B cell (primary cell): Measurements from ENCODE around the gene ZNF831. TPM values are rescaled to one million over a fixed set of nuclear protein-coding genes. Genes with fewer than 3 reads are reported as not detected.

Source experiments
- ATAC-seq: fragments of 200-7000 bp; cut with Tn5 transposase; one replicate; pipeline ENCODE4 v1.10.0; 2021; ENCODE audit warnings: low read depth, mild to moderate bottlenecking, moderate number of reproducible peaks, moderate library complexity
- CTCF ChIA-PET: fragments of 350-600 bp; sonication (Branson Sonifier 250); formaldehyde crosslinking; loops from one replicate; lab custom pipeline; 2021; ENCODE audit warnings: antibody characterized with exemption, inconsistent platforms; lab: Charles Lee
- POLR2A ChIA-PET: fragments of 350-600 bp; sonication (Branson Sonifier 250); formaldehyde crosslinking; loops from one replicate; lab custom pipeline; 2021; ENCODE audit warnings: antibody characterized with exemption; lab: Charles Lee
- DNase-seq: peaks from one replicate; pipeline ENCODE4 v3.0.0; 2013
- H2AFZ ChIP-seq: 2 replicates; pipeline ENCODE4 v1.6.1; 2012; ENCODE audit warnings: mild to moderate bottlenecking, low read depth, low read length; ENCODE audit not compliant: insufficient read depth, poor library complexity, severe bottlenecking
- H3K27ac ChIP-seq, 2 donors: 1 replicate in 1 of 2; 2 replicates in 1 of 2; pipeline ENCODE4 v1.5.1; 2012 to 2013; ENCODE audit warnings: low read length in 2 of 2, mild to moderate bottlenecking in 2 of 2, moderate library complexity in 1 of 2
- H3K27me3 ChIP-seq, 4 experiments: fragments of 200-600 bp in 1 of 4; sonication (generic) in 1 of 4; replicated peaks in 1 of 4; 1 replicate in 2 of 4; 2 replicates in 2 of 4; pipeline versions ENCODE4 v1.6.1 to v1.7.0; 2013 to 2016; ENCODE audit warnings: low read length in 3 of 4, mild to moderate bottlenecking in 2 of 4, mixed read lengths in 1 of 4, moderate library complexity in 1 of 4; ENCODE audit not compliant: insufficient read depth in 4 of 4, control insufficient read depth in 3 of 4; ENCODE audit errors: control extremely low read depth in 1 of 4
- H3K36me3 ChIP-seq, 2 experiments: replicated peaks in 1 of 2; 1 replicate in 1 of 2; 2 replicates in 1 of 2; pipeline versions ENCODE4 v1.6.1 to v1.7.1; 2013; ENCODE audit warnings: low read length in 1 of 2; ENCODE audit not compliant: insufficient read depth in 2 of 2, control insufficient read depth in 1 of 2; ENCODE audit errors: control extremely low read depth in 1 of 2, extremely low read depth in 1 of 2
- H3K4me1 ChIP-seq, 2 donors: fragments of 200-600 bp in 1 of 2; sonication (generic) in 1 of 2; 1 replicate in 1 of 2; 2 replicates in 1 of 2; pipeline versions ENCODE4 v1.5.1 to v1.6.1; 2013 to 2017; ENCODE audit warnings: low read length in 2 of 2; ENCODE audit not compliant: control insufficient read depth in 2 of 2, insufficient read depth in 2 of 2
- H3K4me2 ChIP-seq: replicated peaks from 2 replicates; pipeline ENCODE3; 2012; ENCODE audit warnings: mild to moderate bottlenecking, low read depth, low read length; ENCODE audit not compliant: poor library complexity, severe bottlenecking
- H3K4me3 ChIP-seq, 5 experiments: fragments of 200-600 bp in 1 of 5; sonication (generic) in 1 of 5; 1 replicate in 3 of 5; 2 replicates in 2 of 5; pipeline versions ENCODE4 v1.5.1 to v1.7.0; 2011 to 2016; ENCODE audit warnings: low read length in 4 of 5, mild to moderate bottlenecking in 4 of 5, low read depth in 2 of 5, control low read depth in 1 of 5, moderate library complexity in 1 of 5; ENCODE audit not compliant: insufficient read depth in 1 of 5; ENCODE audit errors: control extremely low read depth in 1 of 5, extremely low read depth in 1 of 5
- H3K79me2 ChIP-seq: fragments of 200-600 bp; sonication (generic); one replicate; pipeline ENCODE4 v1.6.0; 2016; ENCODE audit warnings: low read length; ENCODE audit not compliant: control insufficient read depth, insufficient read depth
- H3K9ac ChIP-seq: fragments of 200-600 bp; sonication (generic); 2 replicates; pipeline ENCODE4 v1.6.1; 2017; ENCODE audit warnings: mild to moderate bottlenecking, low read length, moderate library complexity
- H3K9me3 ChIP-seq, 3 donors: one replicate each; pipeline versions ENCODE4 v1.6.1 to v1.7.1; 2013; ENCODE audit warnings: low read length in 2 of 3; ENCODE audit not compliant: control insufficient read depth in 2 of 3, insufficient read depth in 1 of 3; ENCODE audit errors: control extremely low read depth in 1 of 3
- H4K20me1 ChIP-seq: 2 replicates; pipeline ENCODE4 v1.6.0; 2012; ENCODE audit warnings: mild to moderate bottlenecking, low read length; ENCODE audit not compliant: insufficient read depth, control insufficient read depth, poor library complexity, severe bottlenecking
- H3K27ac Mint-ChIP-seq: one replicate; pipeline ENCODE4 v1.8.0; 2021; ENCODE audit warnings: mixed read lengths
- H3K27me3 Mint-ChIP-seq: one replicate; pipeline ENCODE4 v1.8.0; 2021; ENCODE audit warnings: mixed read lengths
- H3K4me1 Mint-ChIP-seq: one replicate; pipeline ENCODE4 v1.8.0; 2021; ENCODE audit warnings: mixed read lengths
- H3K4me3 Mint-ChIP-seq: one replicate; pipeline ENCODE4 v1.8.0; 2021; ENCODE audit warnings: mixed read lengths
- H3K9me3 Mint-ChIP-seq: one replicate; pipeline ENCODE4 v1.8.0; 2022; ENCODE audit warnings: mixed read lengths; ENCODE audit not compliant: insufficient read depth
- CTCF ChIP-seq: fragments of 200-600 bp; IDR thresholded peaks from one replicate; pipeline ENCODE4 v1.8.0; 2022; ENCODE audit warnings: antibody characterized with exemption, mild to moderate bottlenecking
- EZH2 ChIP-seq: IDR thresholded peaks from 2 replicates; pipeline ENCODE4 v1.6.1; 2012; ENCODE audit warnings: borderline replicate concordance, low read depth, mild to moderate bottlenecking, moderate library complexity, low read length; ENCODE audit not compliant: insufficient read depth, poor library complexity, severe bottlenecking
- WGBS: methylation state at CpG from one replicate; pipeline ENCODE4 v1.1.5; 2013; ENCODE audit warnings: missing lambda C conversion rate; ENCODE audit not compliant: insufficient coverage; 5-methylcytosine and 5-hydroxymethylcytosine counted together
- intact Hi-C: fragments of 100-400 bp; cut with micrococcal nuclease; formaldehyde crosslinking; loops from one replicate; pipeline ENCODE4 v1.10.0; 2022
- polyA plus RNA-seq: library from polyadenylated mRNA; depleted of rRNA; stranded (reverse); fragments of >200 nt; gene quantifications from 2 replicates; pipeline ENCODE4 v1.2.3, GENCODE V29; 2012
- total RNA-seq, 2 donors: library from RNA; stranded (reverse); fragments of 120-200 nt in 1 of 2; gene quantifications; 1 replicate in 1 of 2; 2 replicates in 1 of 2; pipeline versions ENCODE4 v1.2.3 to v1.2.4, GENCODE V29; 2013 to 2022

The ZNF831 gene
- total and polyA plus RNA-seq, 2 donors (not counting 1 experiment from before 2014, with no cell fraction given): 1.7 to 14.1 TPM

GRCh38 chr20:59173938-59174491, 10.4 kb downstream of the ZNF831 start:
- Mint-ChIP-seq H3K4me1 (peaks cover 19% of the 10 kb centered on the region), H3K27me3 (no peaks in the 10 kb centered on the region), H3K4me3 (no peak overlapping the region), H3K9me3 (no peaks in the 10 kb centered on the region), H3K27ac (no peak overlapping the region)
- DNase-seq: no peak
- 76% methylated on average over 4 of the region's 7 CpGs for WGBS
- no peaks in the 10 kb centered on the region for H3K27me3 ChIP-seq
- POLR2A ChIA-PET: no interaction called here
- no peak overlapping the region for H3K9ac ChIP-seq
- H3K9me3 ChIP-seq: peaks cover 0 to 1% (median 0%) of the 10 kb centered on the region in 3 donors
- peaks cover 3 to 19% of the 10 kb centered on the region in 2 experiments for H3K36me3 ChIP-seq
- H4K20me1 ChIP-seq: no peaks in the 10 kb centered on the region
- no peak overlapping the region for H2AFZ ChIP-seq
- H3K27ac ChIP-seq: no peak overlapping the region
- TF ChIP-seq EZH2: no peak
- TF ChIP-seq CTCF: no peak
- intact Hi-C loops: no loop called here
- no peak overlapping the region for H3K4me3 ChIP-seq
- H3K4me1 ChIP-seq: peaks cover 11 to 13% of the 10 kb centered on the region in 2 donors
- CTCF ChIA-PET: interaction anchor here (1.3 kb wide), 1 partner anchor 87 kb away, joined by 4 read pairs; no protein-coding TSS in a partner anchor
- H3K79me2 ChIP-seq: peaks cover 41% of the 10 kb centered on the region
- no peak overlapping the region for H3K4me2 ChIP-seq
- ATAC-seq: no peak

- Histone ChIP-seq H3K4me3 (no peak overlapping the region), H3K27me3 (no peaks in the 10 kb centered on the region), H3K27ac (no peak overlapping the region), H3K36me3 (peaks cover 1 to 19% of the 10 kb centered on the region in 2 experiments), H3K79me2 (peaks cover 38% of the 10 kb centered on the region), H4K20me1 (no peaks in the 10 kb centered on the region), H2AFZ (no peak overlapping the region), H3K4me2 (no peak overlapping the region), H3K9me3 (no peaks in the 10 kb centered on the region), H3K4me1 (peaks cover 11 to 16% of the 10 kb centered on the region in 2 donors), H3K9ac (no peak overlapping the region)
- ATAC-seq: no peak
- POLR2A ChIA-PET: interaction anchor here (0.7 kb wide), 1 partner anchor 808 kb away, joined by 5 read pairs; no protein-coding TSS in a partner anchor
- Mint-ChIP-seq H3K4me1 (peaks cover 20% of the 10 kb centered on the region), H3K9me3 (no peaks in the 10 kb centered on the region), H3K27me3 (no peaks in the 10 kb centered on the region), H3K27ac (no peak overlapping the region), H3K4me3 (no peak overlapping the region)
- intact Hi-C loops: no loop called here
- no CpG with 5 or more reads among the region's 1 CpG for WGBS
- DNase-seq: no peak
- no peak for TF ChIP-seq CTCF
- no peak for TF ChIP-seq EZH2
- CTCF ChIA-PET: interaction anchor here (1.1 kb wide), 1 partner anchor 87 kb away, joined by 4 read pairs; no protein-coding TSS in a partner anchor
These were observed 11.4 kb downstream of the ZNF831 start for GRCh38 chr20:59175002-59175401.
